ENCODE data around the gene RSU1. TPM values are rescaled to one million over a fixed set of nuclear protein-coding genes. Genes with fewer than 3 reads are reported as not detected.

Gene RSU1
- total and polyA plus RNA-seq, 10 of the 15 experiments (the other 5 are each of a cell fraction or from before 2014, with no cell fraction given) = 49.2 to 139 (median 81.3) TPM

- no peak for TF ChIP-seq ZNF622 (IDR thresholded peaks at IDR 0.05)
- TF ChIP-seq GATAD2B (conservative IDR thresholded peaks at IDR 0.05; ENCODE audit: low read depth) = peak; percentile 6; the same call in 1 of the 2 replicates
- TF ChIP-seq RUNX3 (IDR thresholded peaks at IDR 0.05; ENCODE audit: low read length) = peak; percentile 75; the same call in 1 of the 2 replicates
- 0 out of 2 replicates have a peak, but pooled peaks have one; percentile 28 for TF ChIP-seq TCF3 (IDR thresholded peaks at IDR 0.05; ENCODE audit: borderline replicate concordance, insufficient read depth, low read depth, low read length)
- TF ChIP-seq POU2F2 (IDR thresholded peaks at IDR 0.05; ENCODE audit: borderline replicate concordance, low read depth, low read length) = peak; percentile 37; the same call in 1 of the 3 replicates
- no peak for TF ChIP-seq SUZ12 (IDR thresholded peaks at IDR 0.05; ENCODE audit: unreplicated experiment)
These were observed at the start of gene RSU1 (continued) for GRCh38 chr10:16817125-16818019.

GRCh38 chr10:16866541-16867275 is 49.5 kb upstream of the RSU1 start:
- no peak for DNase-seq (ENCODE audit: low read depth, low spot score)
- no peak overlapping the region for H3K4me2 ChIP-seq (ENCODE audit: control insufficient read depth, insufficient read depth)
- ATAC-seq = no peak
- no peaks in the 10 kb centered on the region for H3K4me1 ChIP-seq (ENCODE audit: control insufficient read depth, insufficient read depth, low read length)
- SMC1A ChIA-PET (ENCODE audit: uncharacterized antibody, unreplicated experiment) = no interaction called here
- 0 out of 4 replicates have a peak, but pooled peaks cover 0 to 2% of the 10 kb centered on the region in 2 experiments for H3K27me3 ChIP-seq (replicated peaks in 1 of 2; ENCODE audit: control insufficient read depth in 2 of 2, insufficient read depth in 2 of 2, low read length in 1 of 2)
- no peak overlapping the region for H3K4me3 ChIP-seq
- no peak overlapping the region for H2AFZ ChIP-seq (ENCODE audit: control insufficient read depth, low read depth, low read length)
- 41% methylated on average over 7 of the region's 7 CpGs for WGBS (ENCODE audit: insufficient coverage, insufficient replicate concordance, low lambda C conversion rate, missing lambda C conversion rate)
- RAD21 ChIA-PET (ENCODE audit: unreplicated experiment) = no interaction called here
- POLR2A ChIA-PET = no interaction called here
- H3K27ac ChIP-seq (ENCODE audit: control insufficient read depth, insufficient read depth) = no peak overlapping the region
- in situ Hi-C loops (cut with MboI) = no loop called here
- no peak for TF ChIP-seq RELB (IDR thresholded peaks at IDR 0.05; ENCODE audit: low read depth)
- H3K9ac ChIP-seq (ENCODE audit: control insufficient read depth, insufficient read depth, low read length) = no peak overlapping the region
- no peaks in the 10 kb centered on the region for H3K36me3 ChIP-seq (ENCODE audit: control insufficient read depth in 2 of 2, insufficient read depth in 2 of 2, low read length in 1 of 2)
- no TSS peak for BruUV-seq (replicated peaks)
- no peak for FAIRE-seq
- CTCF ChIA-PET = no interaction called here
- no peaks in the 10 kb centered on the region for H4K20me1 ChIP-seq (ENCODE audit: control insufficient read depth, insufficient read depth)
- H3K9me3 ChIP-seq (replicated peaks; ENCODE audit: control insufficient read depth, insufficient read depth, low read length) = no peaks in the 10 kb centered on the region
- intact Hi-C loops (cut with micrococcal nuclease; ENCODE audit: unreplicated experiment) = no loop called here
- no peaks in the 10 kb centered on the region for H3K79me2 ChIP-seq (ENCODE audit: control insufficient read depth, insufficient read depth, low read length)
